ENCODE data around the gene YPEL1. TPM values are rescaled to one million over a fixed set of nuclear protein-coding genes. Genes with fewer than 3 reads are reported as not detected.

YPEL1 gene
- total RNA-seq, 1 experiment from 2014 or later, result 1.2 TPM

DNA sequence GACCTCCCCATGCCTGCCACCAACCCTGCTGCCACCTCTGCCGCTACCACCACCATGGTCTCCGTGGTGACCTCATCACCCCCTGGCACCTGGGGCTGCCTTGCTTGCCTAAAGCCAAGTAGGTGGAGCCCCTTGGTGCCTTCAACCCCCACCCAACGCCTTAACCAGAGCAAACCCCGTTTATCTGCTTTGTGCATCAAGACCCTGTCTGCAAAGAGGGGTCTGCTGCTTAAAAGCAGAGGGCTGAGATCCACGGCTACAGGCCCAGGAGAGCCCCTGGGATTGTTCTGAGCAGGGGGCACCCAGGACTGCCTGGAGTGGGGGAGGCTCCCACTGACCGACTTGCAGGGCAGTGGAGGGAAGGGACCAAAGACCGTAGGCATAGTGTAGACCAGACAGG lies 74.7 kb downstream of the YPEL1 start:
- Mint-ChIP-seq H3K4me3 (ENCODE audit: unreplicated experiment) (no peak overlapping the region), H3K9me3 (ENCODE audit: unreplicated experiment) (no peaks in the 10 kb centered on the region), H3K36me3 (ENCODE audit: insufficient read depth, unreplicated experiment) (peaks cover 40% of the 10 kb centered on the region), H3K27ac (ENCODE audit: unreplicated experiment) (no peak overlapping the region), H3K4me1 (ENCODE audit: low read depth, unreplicated experiment) (peaks cover 19% of the 10 kb centered on the region), H3K27me3 (ENCODE audit: insufficient read depth, unreplicated experiment) (no peaks in the 10 kb centered on the region)
- no peak for DNase-seq
- Histone ChIP-seq H3K9me3 (no peaks in the 10 kb centered on the region), H3K36me3 (ENCODE audit: control insufficient read depth, insufficient read depth, low read length) (no peaks in the 10 kb centered on the region), H3K4me3 (ENCODE audit: low read depth, low read length) (no peak overlapping the region), H3K27me3 (replicated peaks; ENCODE audit: control insufficient read depth, insufficient read depth, low read length) (no peaks in the 10 kb centered on the region), H3K4me1 (peaks cover 13% of the 10 kb centered on the region; the same call in 1 of the 2 replicates)
- ChIA-PET POLR2A (no interaction called here), CTCF (no interaction called here)
- intact Hi-C loops (cut with micrococcal nuclease; ENCODE audit: unreplicated experiment), result no loop called here
- no TSS peak for BruUV-seq (replicated peaks)
- TF ChIP-seq, protein P1, sequence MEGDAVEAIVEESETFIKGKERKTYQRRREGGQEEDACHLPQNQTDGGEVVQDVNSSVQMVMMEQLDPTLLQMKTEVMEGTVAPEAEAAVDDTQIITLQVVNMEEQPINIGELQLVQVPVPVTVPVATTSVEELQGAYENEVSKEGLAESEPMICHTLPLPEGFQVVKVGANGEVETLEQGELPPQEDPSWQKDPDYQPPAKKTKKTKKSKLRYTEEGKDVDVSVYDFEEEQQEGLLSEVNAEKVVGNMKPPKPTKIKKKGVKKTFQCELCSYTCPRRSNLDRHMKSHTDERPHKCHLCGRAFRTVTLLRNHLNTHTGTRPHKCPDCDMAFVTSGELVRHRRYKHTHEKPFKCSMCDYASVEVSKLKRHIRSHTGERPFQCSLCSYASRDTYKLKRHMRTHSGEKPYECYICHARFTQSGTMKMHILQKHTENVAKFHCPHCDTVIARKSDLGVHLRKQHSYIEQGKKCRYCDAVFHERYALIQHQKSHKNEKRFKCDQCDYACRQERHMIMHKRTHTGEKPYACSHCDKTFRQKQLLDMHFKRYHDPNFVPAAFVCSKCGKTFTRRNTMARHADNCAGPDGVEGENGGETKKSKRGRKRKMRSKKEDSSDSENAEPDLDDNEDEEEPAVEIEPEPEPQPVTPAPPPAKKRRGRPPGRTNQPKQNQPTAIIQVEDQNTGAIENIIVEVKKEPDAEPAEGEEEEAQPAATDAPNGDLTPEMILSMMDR (IDR thresholded peaks at IDR 0.05; ENCODE audit: insufficient read depth in 1 of 2, low read depth in 1 of 2, low read length in 1 of 2, severe bottlenecking in 1 of 2, unreplicated experiment in 1 of 2), result no peak

DNA sequence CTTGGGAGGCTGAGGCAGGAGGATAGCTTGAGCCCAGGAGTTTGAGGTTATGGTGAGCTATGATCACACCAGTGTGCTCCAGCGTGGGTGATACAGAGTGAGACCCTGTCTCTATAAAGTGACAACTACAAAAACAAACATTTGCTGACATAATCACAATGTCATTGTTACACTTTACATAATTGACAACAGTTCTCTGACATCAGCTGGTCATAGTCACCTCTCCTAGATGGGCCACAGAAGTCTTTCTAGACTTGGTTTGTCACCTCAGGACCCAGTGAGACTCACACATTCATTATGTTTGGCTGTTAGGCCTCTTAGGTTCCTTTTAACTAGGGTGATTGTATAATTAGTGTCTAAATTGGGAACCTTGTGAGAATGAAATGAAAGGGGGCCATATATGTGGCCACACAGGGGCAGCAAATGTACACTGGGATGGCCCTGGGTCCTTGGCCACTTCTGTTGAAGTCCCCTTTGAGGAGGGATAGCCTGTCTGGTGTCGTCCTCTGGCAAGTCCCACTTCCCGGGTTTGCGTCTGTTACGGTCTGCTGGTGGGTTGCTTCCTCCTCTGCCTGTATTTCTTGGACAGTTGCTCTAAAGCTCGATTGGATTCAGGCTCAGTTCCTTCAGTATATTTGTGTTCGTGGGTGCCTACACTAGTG lies 75.6 kb downstream of the YPEL1 start:
- H3K27ac Mint-ChIP-seq (ENCODE audit: unreplicated experiment), result no peak overlapping the region
- Histone ChIP-seq H3K4me3 (ENCODE audit: low read depth, low read length) (no peak overlapping the region), H3K27me3 (replicated peaks; ENCODE audit: control insufficient read depth, insufficient read depth, low read length) (no peaks in the 10 kb centered on the region), H3K36me3 (ENCODE audit: control insufficient read depth, insufficient read depth, low read length) (no peaks in the 10 kb centered on the region), H3K4me1 (peaks cover 13% of the 10 kb centered on the region; the same call in 1 of the 2 replicates), H3K9me3 (no peaks in the 10 kb centered on the region)
- intact Hi-C loops (cut with micrococcal nuclease; ENCODE audit: unreplicated experiment), result no loop called here
- DNase-seq, result no peak
- ChIA-PET POLR2A (no interaction called here), CTCF (no interaction called here)
- no TSS peak for BruUV-seq (replicated peaks)
- H3K4me3 Mint-ChIP-seq (ENCODE audit: unreplicated experiment), result no peak overlapping the region
- H3K36me3 Mint-ChIP-seq (ENCODE audit: insufficient read depth, unreplicated experiment), result peaks cover 33% of the 10 kb centered on the region
- H3K4me1 Mint-ChIP-seq (ENCODE audit: low read depth, unreplicated experiment), result peaks cover 15% of the 10 kb centered on the region
- H3K9me3 Mint-ChIP-seq (ENCODE audit: unreplicated experiment), result no peaks in the 10 kb centered on the region
- no peaks in the 10 kb centered on the region for H3K27me3 Mint-ChIP-seq (ENCODE audit: insufficient read depth, unreplicated experiment)
- TF ChIP-seq, protein P1 (IDR thresholded peaks at IDR 0.05; ENCODE audit: insufficient read depth in 1 of 2, low read depth in 1 of 2, low read length in 1 of 2, severe bottlenecking in 1 of 2, unreplicated experiment in 1 of 2), result no peak

DNA sequence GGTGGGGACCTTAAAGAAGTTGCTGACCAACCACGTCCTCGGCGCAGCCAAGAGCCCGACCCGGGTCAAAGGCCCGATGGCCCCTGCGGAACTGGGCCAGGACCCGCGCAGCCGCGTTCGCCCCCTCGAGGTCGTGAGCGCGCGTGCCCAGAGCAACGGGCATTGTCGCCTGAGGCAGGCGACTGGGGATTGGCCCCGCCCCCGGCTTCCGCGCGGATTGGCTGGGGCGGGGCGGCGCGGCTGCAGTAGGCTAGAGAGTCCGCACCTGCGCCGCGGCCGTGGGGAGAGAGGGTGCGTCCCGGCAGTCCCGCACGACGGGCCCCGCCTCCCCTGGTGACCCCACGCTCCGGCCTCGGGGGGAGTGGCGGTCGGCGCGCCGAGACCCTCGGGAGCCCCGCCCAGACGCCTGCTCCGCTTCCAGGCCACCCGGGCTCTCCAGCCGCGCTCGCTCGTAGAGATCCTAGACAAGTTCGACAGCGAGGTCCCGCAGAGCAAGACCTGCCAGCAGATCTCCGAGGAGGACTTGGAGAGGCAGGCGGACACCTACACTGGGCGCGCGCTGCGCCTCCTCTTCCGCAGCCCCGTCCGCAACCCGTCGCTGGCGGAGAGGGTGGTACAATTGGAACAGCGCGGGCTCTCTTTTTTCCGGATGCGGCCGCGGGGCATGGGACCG lies 78.1 kb downstream of the YPEL1 start:
- peaks cover 21% of the 10 kb centered on the region for H3K4me1 ChIP-seq
- DNase-seq, result peak; percentile 89 to 92
- H3K9me3 Mint-ChIP-seq (ENCODE audit: unreplicated experiment), result no peaks in the 10 kb centered on the region
- TF ChIP-seq, protein P1 (IDR thresholded peaks at IDR 0.05; ENCODE audit: insufficient read depth in 1 of 2, low read depth in 1 of 2, low read length in 1 of 2, severe bottlenecking in 1 of 2, unreplicated experiment in 1 of 2), result peak; percentile 31
- peaks cover 34% of the 10 kb centered on the region for H3K36me3 Mint-ChIP-seq (ENCODE audit: insufficient read depth, unreplicated experiment)
- H3K9me3 ChIP-seq, result no peaks in the 10 kb centered on the region
- no peaks in the 10 kb centered on the region for H3K36me3 ChIP-seq (ENCODE audit: control insufficient read depth, insufficient read depth, low read length)
- intact Hi-C loops (cut with micrococcal nuclease; ENCODE audit: unreplicated experiment), result no loop called here
- POLR2A ChIA-PET, result no interaction called here
- H3K27ac Mint-ChIP-seq (ENCODE audit: unreplicated experiment), result peak overlapping the region; percentile 78
- peak overlapping the region; percentile 77 for H3K4me3 Mint-ChIP-seq (ENCODE audit: unreplicated experiment)
- peak overlapping the region; percentile 67 for H3K4me3 ChIP-seq (ENCODE audit: low read depth, low read length)
- no peaks in the 10 kb centered on the region for H3K27me3 ChIP-seq (replicated peaks; ENCODE audit: control insufficient read depth, insufficient read depth, low read length)
- CTCF ChIA-PET, result interaction anchor here (0.8 to 1.8 kb wide), 3 partner anchors 10 to 15 kb away, joined by 3 to 12 read pairs (median 7); partner anchors contain the start of gene SDF2L1
- BruUV-seq (replicated peaks), result no TSS peak
- H3K27me3 Mint-ChIP-seq (ENCODE audit: insufficient read depth, unreplicated experiment), result no peaks in the 10 kb centered on the region
- H3K4me1 Mint-ChIP-seq (ENCODE audit: low read depth, unreplicated experiment), result peaks cover 13% of the 10 kb centered on the region

Measured in Caco-2 (cell line).